Measurements from ENCODE around the gene ZSWIM1. TPM values are rescaled to one million over a fixed set of nuclear protein-coding genes. Genes with fewer than 3 reads are reported as not detected.

The ZSWIM1 gene
- total RNA-seq, 2 donors from 2014 or later: 11.6 to 12.5 TPM

- Histone ChIP-seq H3K27me3 (ENCODE audit: control insufficient read depth, insufficient read depth, low read length, poor library complexity, severe bottlenecking) (no peaks in the 10 kb centered on the region), H3K36me3 (ENCODE audit: control insufficient read depth, insufficient read depth, low read length) (peaks cover 25% of the 10 kb centered on the region), H3K27ac (ENCODE audit: low read depth, low read length) (no peak overlapping the region), H3K9me3 (ENCODE audit: control insufficient read depth, low read length) (no peaks in the 10 kb centered on the region), H3K4me3 (ENCODE audit: low read length) (peak overlapping the region; percentile 88), H3K9ac (ENCODE audit: extremely low read depth, low read length, poor library complexity, severe bottlenecking) (peak overlapping the region; percentile 62), H3K4me1 (ENCODE audit: control insufficient read depth, insufficient read depth, low read length) (no peaks in the 10 kb centered on the region)
- Mint-ChIP-seq H3K27ac (peak overlapping the region; percentile 89), H3K27me3 (ENCODE audit: insufficient read depth) (no peaks in the 10 kb centered on the region), H3K36me3 (ENCODE audit: low read depth) (peaks cover 16% of the 10 kb centered on the region), H3K4me1 (peaks cover 4% of the 10 kb centered on the region), H3K4me3 (peak overlapping the region; percentile 77), H3K9me3 (no peaks in the 10 kb centered on the region)
- TF ChIP-seq, protein P1, sequence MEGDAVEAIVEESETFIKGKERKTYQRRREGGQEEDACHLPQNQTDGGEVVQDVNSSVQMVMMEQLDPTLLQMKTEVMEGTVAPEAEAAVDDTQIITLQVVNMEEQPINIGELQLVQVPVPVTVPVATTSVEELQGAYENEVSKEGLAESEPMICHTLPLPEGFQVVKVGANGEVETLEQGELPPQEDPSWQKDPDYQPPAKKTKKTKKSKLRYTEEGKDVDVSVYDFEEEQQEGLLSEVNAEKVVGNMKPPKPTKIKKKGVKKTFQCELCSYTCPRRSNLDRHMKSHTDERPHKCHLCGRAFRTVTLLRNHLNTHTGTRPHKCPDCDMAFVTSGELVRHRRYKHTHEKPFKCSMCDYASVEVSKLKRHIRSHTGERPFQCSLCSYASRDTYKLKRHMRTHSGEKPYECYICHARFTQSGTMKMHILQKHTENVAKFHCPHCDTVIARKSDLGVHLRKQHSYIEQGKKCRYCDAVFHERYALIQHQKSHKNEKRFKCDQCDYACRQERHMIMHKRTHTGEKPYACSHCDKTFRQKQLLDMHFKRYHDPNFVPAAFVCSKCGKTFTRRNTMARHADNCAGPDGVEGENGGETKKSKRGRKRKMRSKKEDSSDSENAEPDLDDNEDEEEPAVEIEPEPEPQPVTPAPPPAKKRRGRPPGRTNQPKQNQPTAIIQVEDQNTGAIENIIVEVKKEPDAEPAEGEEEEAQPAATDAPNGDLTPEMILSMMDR (conservative IDR thresholded peaks at IDR 0.05): peak; percentile 90
- WGBS, 2 experiments (ENCODE audit: insufficient coverage in 1 of 2, insufficient read length in 1 of 2): 3 to 6% methylated on average over 40 to 79 of the region's 79 CpGs
- peak; percentile 96 for DNase-seq
Observed at GRCh38 chr20:45890077-45890984, 9.3 kb downstream of the ZSWIM1 start.

- Mint-ChIP-seq H3K27ac (peak within 1 kb of the TSS; percentile 89), H3K36me3 (ENCODE audit: low read depth) (peaks cover 19% of the 10 kb centered on the region), H3K4me1 (peaks cover 4% of the 10 kb centered on the region), H3K4me3 (peak within 1 kb of the TSS; percentile 77), H3K9me3 (no peaks in the 10 kb centered on the region), H3K27me3 (ENCODE audit: insufficient read depth) (no peaks in the 10 kb centered on the region)
- TF ChIP-seq, protein P1 (conservative IDR thresholded peaks at IDR 0.05): no peak
- Histone ChIP-seq H3K9me3 (ENCODE audit: control insufficient read depth, low read length) (no peaks in the 10 kb centered on the region), H3K4me3 (ENCODE audit: low read length) (peak within 1 kb of the TSS; percentile 88), H3K36me3 (ENCODE audit: control insufficient read depth, insufficient read depth, low read length) (peaks cover 25% of the 10 kb centered on the region), H3K4me1 (ENCODE audit: control insufficient read depth, insufficient read depth, low read length) (no peaks in the 10 kb centered on the region), H3K9ac (ENCODE audit: extremely low read depth, low read length, poor library complexity, severe bottlenecking) (peak within 1 kb of the TSS; percentile 62), H3K27me3 (ENCODE audit: control insufficient read depth, insufficient read depth, low read length, poor library complexity, severe bottlenecking) (no peaks in the 10 kb centered on the region), H3K27ac (ENCODE audit: low read depth, low read length) (no peak within 1 kb of the TSS)
- WGBS, 2 experiments (ENCODE audit: insufficient coverage in 1 of 2, insufficient read length in 1 of 2): 2% methylated on average over 34 to 78 of the region's 78 CpGs
- DNase-seq: peak; percentile 95
Observed at GRCh38 chr20:45890985-45891983, 10.3 kb downstream of the ZSWIM1 start, which contains the start of the genes CTSA and NEURL2. Gene CTSA, plus strand, starts transcription at chr20:45891335. Its CDS starts 234 bp downstream, at chr20:45891569. Gene NEURL2, minus strand, starts transcription at chr20:45891208. Its CDS starts 217 bp downstream, at chr20:45890991.
